HepG2 (cell line): ENCODE measurements around the gene ABHD18. TPM values are rescaled to one million over a fixed set of nuclear protein-coding genes. Genes with fewer than 3 reads are reported as not detected.
A peak's percentile ranks its signal among the peaks of the same experiment; 100 is the strongest.

Experiments used
- BCL3 ChIP-seq: sonication (generic); formaldehyde crosslinking; IDR thresholded peaks from 2 replicates; pipeline ENCODE4 v1.5.1; 2020; ENCODE audit warnings: mild to moderate bottlenecking, missing genetic modification reagents, moderate library complexity
- CEBPB ChIP-seq: IDR thresholded peaks from 2 replicates; pipeline ENCODE4 v1.6.1; 2011; ENCODE audit warnings: low read depth, low read length, improper control_type of control experiment, borderline replicate concordance
- CENPT ChIP-seq: sonication (generic); formaldehyde crosslinking; IDR thresholded peaks from 2 replicates; pipeline ENCODE4 v1.8.0; 2022; ENCODE audit warnings: low read depth, mild to moderate bottlenecking, moderate library complexity, missing genetic modification reagents
- ELF4 ChIP-seq: sonication (generic); formaldehyde crosslinking; IDR thresholded peaks from 2 replicates; pipeline ENCODE4 v1.5.0; 2020; ENCODE audit warnings: missing genetic modification reagents, mild to moderate bottlenecking, moderate library complexity, borderline replicate concordance
- FLYWCH1 ChIP-seq: sonication (generic); formaldehyde crosslinking; IDR thresholded peaks from 2 replicates; pipeline ENCODE4 v1.8.1; 2023; ENCODE audit warnings: mild to moderate bottlenecking, missing genetic modification reagents
- FOSL2 ChIP-seq: sonication (generic); formaldehyde crosslinking; IDR thresholded peaks from 2 replicates; pipeline ENCODE4 v1.4.0; 2020; ENCODE audit warnings: missing genetic modification reagents
- GATAD1 ChIP-seq: IDR thresholded peaks from 2 replicates; pipeline ENCODE4 v1.6.1; 2016; ENCODE audit warnings: missing genetic modification reagents, missing compliant biosample characterization
- HHEX ChIP-seq: IDR thresholded peaks from 2 replicates; pipeline ENCODE4 v1.6.1; 2016; ENCODE audit warnings: control low read depth
- KMT2A ChIP-seq: sonication (generic); formaldehyde crosslinking; IDR thresholded peaks from 2 replicates; pipeline ENCODE4 v1.4.0; 2020; ENCODE audit warnings: missing genetic modification reagents
- MED8 ChIP-seq: sonication (generic); formaldehyde crosslinking; IDR thresholded peaks from 2 replicates; pipeline ENCODE4 v1.8.1; 2023; ENCODE audit warnings: mild to moderate bottlenecking, missing genetic modification reagents; ENCODE audit not compliant: insufficient replicate concordance
- POGZ ChIP-seq: sonication (generic); formaldehyde crosslinking; IDR thresholded peaks from 2 replicates; pipeline ENCODE4 v1.4.0; 2020; ENCODE audit warnings: mild to moderate bottlenecking, missing genetic modification reagents
- PPARG ChIP-seq: conservative IDR thresholded peaks from 2 replicates; pipeline ENCODE4 v1.6.1; 2016; ENCODE audit warnings: missing biosample characterization, missing genetic modification reagents
- RFX5 ChIP-seq: IDR thresholded peaks from 2 replicates; pipeline ENCODE4 v1.6.1; 2011; ENCODE audit warnings: low read depth, low read length, improper control_type of control experiment
- SPEN ChIP-seq: sonication (generic); formaldehyde crosslinking; IDR thresholded peaks from 2 replicates; pipeline ENCODE4 v1.5.1; 2020; ENCODE audit warnings: low read depth, mild to moderate bottlenecking, missing genetic modification reagents
- TEAD2 ChIP-seq: sonication (generic); formaldehyde crosslinking; IDR thresholded peaks from 2 replicates; pipeline ENCODE4 v1.9.0; 2021; ENCODE audit warnings: missing genetic modification reagents
- WIZ ChIP-seq: sonication (generic); formaldehyde crosslinking; IDR thresholded peaks from 2 replicates; pipeline ENCODE4 v1.5.1; 2020; ENCODE audit warnings: mild to moderate bottlenecking, missing genetic modification reagents
- ZBTB38 ChIP-seq: sonication (generic); formaldehyde crosslinking; IDR thresholded peaks from 2 replicates; pipeline ENCODE4 v1.5.1; 2020; ENCODE audit warnings: mild to moderate bottlenecking, missing genetic modification reagents
- ZBTB42 ChIP-seq: sonication (generic); formaldehyde crosslinking; IDR thresholded peaks from 2 replicates; pipeline ENCODE4 v1.5.0; 2020; ENCODE audit warnings: mild to moderate bottlenecking, missing genetic modification reagents
- ZNF225 ChIP-seq: sonication (generic); formaldehyde crosslinking; IDR thresholded peaks from 2 replicates; pipeline ENCODE4 v1.4.0; 2020; ENCODE audit warnings: mild to moderate bottlenecking, missing genetic modification reagents
- ZNF484 ChIP-seq: sonication (generic); formaldehyde crosslinking; IDR thresholded peaks from 2 replicates; pipeline ENCODE4 v1.5.1; 2020; ENCODE audit warnings: mild to moderate bottlenecking, low read depth, missing genetic modification reagents, borderline replicate concordance
- ZNF674 ChIP-seq: sonication (generic); formaldehyde crosslinking; IDR thresholded peaks from 2 replicates; pipeline ENCODE4 v1.5.0; 2020; ENCODE audit warnings: low read depth, mild to moderate bottlenecking, missing genetic modification reagents
- ZNF687 ChIP-seq: sonication (generic); formaldehyde crosslinking; IDR thresholded peaks from 2 replicates; pipeline ENCODE4 v1.5.1; 2020; ENCODE audit warnings: mild to moderate bottlenecking, missing genetic modification reagents, moderate library complexity
- polyA plus RNA-seq, 8 experiments: library from polyadenylated mRNA; depleted of rRNA in 3 of 8; stranded (reverse) in 7 of 8; unstranded in 1 of 8; fragments of >200 nt; fragmentation: Illumina TruSeq in 4 of 8; extraction: Trizol in 4 of 8; gene quantifications; 2 replicates each; pipeline versions ENCODE4 v1.2.1 to v1.2.3, GENCODE V29; 2011 to 2016; ENCODE audit warnings: low read depth in 4 of 8, missing spikeins in 1 of 8, mixed read lengths in 1 of 8; ENCODE audit not compliant: insufficient read depth in 1 of 8
- total RNA-seq, 5 experiments: library from RNA; depleted of rRNA; stranded (reverse); fragments of >200 nt; fragmentation: Illumina TruSeq; extraction: Trizol; gene quantifications; 2 replicates each; pipeline ENCODE4 v1.2.3, GENCODE V29; 2016; ENCODE audit warnings: low read depth in 1 of 5
- TF ChIP-seq, protein P1 (sequence below): sonication (generic); formaldehyde crosslinking; IDR thresholded peaks from 2 replicates; pipeline ENCODE4 v1.8.1; 2023; ENCODE audit warnings: mild to moderate bottlenecking, missing genetic modification reagents

The ABHD18 gene
- total and polyA plus RNA-seq, 2 of the 13 experiments (the other 11 are each of a cell fraction or from before 2014, with no cell fraction given): 5.5 to 16.3 TPM

DNA sequence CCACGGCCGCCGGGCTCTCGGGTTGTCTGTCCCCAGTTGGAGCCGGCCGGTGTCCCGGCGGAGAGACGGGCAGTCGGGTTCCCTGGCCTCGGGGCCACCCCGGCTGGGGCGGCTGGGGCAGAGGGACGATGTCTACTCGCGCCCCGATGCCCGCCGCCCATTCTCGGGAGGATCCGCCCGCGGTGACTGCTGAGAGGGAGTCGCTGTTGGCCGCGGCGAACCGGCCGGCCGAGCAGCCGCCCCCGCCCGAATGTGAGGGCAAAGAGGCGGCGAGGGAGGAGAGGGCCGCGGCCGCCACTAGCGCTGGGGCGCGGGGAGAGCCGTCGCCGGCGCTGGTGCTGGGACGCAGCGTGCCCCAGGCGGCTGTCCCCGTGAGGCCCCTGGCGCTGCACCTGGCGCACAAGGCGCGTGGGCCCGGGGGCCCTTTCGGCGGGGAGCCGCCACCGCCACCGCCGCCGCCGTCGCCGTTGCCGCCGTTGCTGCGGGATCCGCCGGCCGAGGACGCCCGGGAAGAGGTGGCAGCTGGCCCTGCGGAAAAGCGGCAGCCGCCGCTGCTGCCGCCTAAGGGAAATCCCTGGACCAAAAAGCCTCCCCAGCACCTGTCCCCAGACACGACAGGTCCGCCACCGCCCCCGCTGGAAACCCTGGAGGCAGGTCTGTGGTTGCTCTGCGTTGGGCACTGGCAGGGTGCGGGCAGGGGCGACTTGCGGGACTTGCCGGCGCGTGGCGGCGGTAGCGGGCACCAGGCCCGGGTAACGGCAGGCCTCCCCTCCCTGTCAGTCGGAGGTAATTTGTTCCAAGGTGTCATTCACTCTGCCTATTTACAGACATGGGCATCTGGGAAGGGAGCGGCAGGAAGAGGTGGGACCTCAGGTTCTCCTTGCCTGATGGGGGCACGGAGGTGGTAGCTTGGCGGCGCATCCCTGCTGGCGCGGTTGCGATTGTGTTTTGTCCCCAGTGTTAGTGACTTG lies 96.6 kb downstream of the ABHD18 start (continued):
- TF ChIP-seq MED8 (CRISPR knock-in tag) (peak; percentile 16), RFX5 (no peak), HHEX (no peak), BCL3 (CRISPR knock-in tag) (no peak; the same call in 1 of the 2 replicates), WIZ (CRISPR knock-in tag) (no peak), ZBTB38 (0 out of 2 replicates have a peak, but pooled peaks have one; percentile 31), ZNF225 (no peak), TEAD2 (CRISPR knock-in tag) (no peak), ZNF484 (CRISPR knock-in tag) (no peak), ZBTB42 (CRISPR knock-in tag) (no peak), ZNF687 (peak; percentile 68; the same call in 1 of the 2 replicates), ELF4 (CRISPR knock-in tag) (no peak), CEBPB (no peak), KMT2A (CRISPR knock-in tag) (peak; percentile 75; the same call in 1 of the 2 replicates), FOSL2 (CRISPR knock-in tag) (0 out of 2 replicates have a peak, but pooled peaks have one; percentile 5), POGZ (CRISPR knock-in tag) (0 out of 2 replicates have a peak, but pooled peaks have one; percentile 37), ZNF674 (CRISPR knock-in tag) (no peak; the same call in 1 of the 2 replicates), SPEN (CRISPR knock-in tag) (0 out of 2 replicates have a peak, but pooled peaks have one; percentile 44), PPARG (CRISPR knock-in tag) (no peak), FLYWCH1 (CRISPR knock-in tag) (no peak), GATAD1 (CRISPR knock-in tag) (0 out of 2 replicates have a peak, but pooled peaks have one; percentile 20), CENPT (no peak)
- TF ChIP-seq, protein P1, sequence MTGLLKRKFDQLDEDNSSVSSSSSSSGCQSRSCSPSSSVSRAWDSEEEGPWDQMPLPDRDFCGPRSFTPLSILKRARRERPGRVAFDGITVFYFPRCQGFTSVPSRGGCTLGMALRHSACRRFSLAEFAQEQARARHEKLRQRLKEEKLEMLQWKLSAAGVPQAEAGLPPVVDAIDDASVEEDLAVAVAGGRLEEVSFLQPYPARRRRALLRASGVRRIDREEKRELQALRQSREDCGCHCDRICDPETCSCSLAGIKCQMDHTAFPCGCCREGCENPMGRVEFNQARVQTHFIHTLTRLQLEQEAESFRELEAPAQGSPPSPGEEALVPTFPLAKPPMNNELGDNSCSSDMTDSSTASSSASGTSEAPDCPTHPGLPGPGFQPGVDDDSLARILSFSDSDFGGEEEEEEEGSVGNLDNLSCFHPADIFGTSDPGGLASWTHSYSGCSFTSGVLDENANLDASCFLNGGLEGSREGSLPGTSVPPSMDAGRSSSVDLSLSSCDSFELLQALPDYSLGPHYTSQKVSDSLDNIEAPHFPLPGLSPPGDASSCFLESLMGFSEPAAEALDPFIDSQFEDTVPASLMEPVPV: no peak
